GM10266 (cell line): ENCODE data around the gene ERP27.
A peak's percentile ranks its signal among the peaks of the same experiment; 100 is the strongest.

ENCODE experiments used
- DNase-seq: peaks from one replicate; pipeline ENCODE4 v3.0.0; 2012; ENCODE audit errors: extremely low spot score
- CTCF ChIP-seq: IDR thresholded peaks from 2 replicates; pipeline ENCODE4 v1.5.1; 2012; ENCODE audit warnings: mild to moderate bottlenecking, low read depth; ENCODE audit not compliant: control insufficient read depth, insufficient read depth; ENCODE audit errors: missing control alignments

The ERP27 gene

GRCh38 chr12:14968478-14968877 lies 30.1 kb upstream of the ERP27 start:
- TF ChIP-seq CTCF = no peak
- no peak for DNase-seq

- no peak for DNase-seq
- TF ChIP-seq CTCF = no peak
Measured at GRCh38 chr12:14965221-14965620, 26.9 kb upstream of the ERP27 start.

DNA sequence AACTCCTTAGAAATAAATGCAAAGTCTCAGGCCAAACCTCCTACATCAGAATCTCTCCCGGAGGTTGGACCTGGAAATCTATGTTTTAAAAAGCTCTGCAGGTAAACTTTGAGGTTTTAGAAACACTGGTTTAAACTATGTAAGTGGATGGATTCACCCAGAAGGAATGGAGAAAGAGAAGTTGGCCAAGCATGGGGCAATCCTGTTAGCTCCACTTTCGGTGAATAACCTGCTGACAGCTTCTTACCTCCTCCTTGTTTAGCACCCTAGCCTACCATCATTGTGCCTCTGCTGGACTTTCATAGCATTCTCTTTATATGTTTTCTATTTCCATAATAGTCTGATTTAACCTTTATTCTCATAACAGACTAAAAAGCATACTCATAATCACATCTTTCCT lies 26.1 kb upstream of the ERP27 start:
- DNase-seq = no peak
- TF ChIP-seq CTCF = no peak

- no peak for TF ChIP-seq CTCF
- no peak for DNase-seq
Measured at GRCh38 chr12:14963520-14963919, 25.2 kb upstream of the ERP27 start.

DNA sequence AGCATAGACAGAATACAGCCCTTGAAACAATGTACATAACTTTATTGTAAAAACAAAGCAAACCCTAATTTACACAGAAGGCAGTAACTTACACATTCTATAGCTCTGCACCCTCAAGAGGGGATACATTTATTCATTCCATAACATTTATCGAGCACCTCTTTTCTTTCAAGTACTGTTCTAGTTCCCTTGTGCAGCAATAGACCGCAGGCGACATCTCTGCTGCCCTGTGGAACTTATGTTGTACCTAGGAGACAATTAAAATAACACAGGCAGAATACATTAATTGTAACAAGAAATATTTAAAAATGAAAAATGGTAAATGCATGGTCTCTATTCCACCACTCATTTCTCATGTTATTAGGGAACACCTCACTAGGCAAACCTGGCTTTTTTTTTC lies 24.5 kb upstream of the ERP27 start:
- DNase-seq = no peak
- TF ChIP-seq CTCF = no peak

- DNase-seq = no peak
- TF ChIP-seq CTCF = no peak
Measured at GRCh38 chr12:14962153-14962539, 23.8 kb upstream of the ERP27 start.

DNA sequence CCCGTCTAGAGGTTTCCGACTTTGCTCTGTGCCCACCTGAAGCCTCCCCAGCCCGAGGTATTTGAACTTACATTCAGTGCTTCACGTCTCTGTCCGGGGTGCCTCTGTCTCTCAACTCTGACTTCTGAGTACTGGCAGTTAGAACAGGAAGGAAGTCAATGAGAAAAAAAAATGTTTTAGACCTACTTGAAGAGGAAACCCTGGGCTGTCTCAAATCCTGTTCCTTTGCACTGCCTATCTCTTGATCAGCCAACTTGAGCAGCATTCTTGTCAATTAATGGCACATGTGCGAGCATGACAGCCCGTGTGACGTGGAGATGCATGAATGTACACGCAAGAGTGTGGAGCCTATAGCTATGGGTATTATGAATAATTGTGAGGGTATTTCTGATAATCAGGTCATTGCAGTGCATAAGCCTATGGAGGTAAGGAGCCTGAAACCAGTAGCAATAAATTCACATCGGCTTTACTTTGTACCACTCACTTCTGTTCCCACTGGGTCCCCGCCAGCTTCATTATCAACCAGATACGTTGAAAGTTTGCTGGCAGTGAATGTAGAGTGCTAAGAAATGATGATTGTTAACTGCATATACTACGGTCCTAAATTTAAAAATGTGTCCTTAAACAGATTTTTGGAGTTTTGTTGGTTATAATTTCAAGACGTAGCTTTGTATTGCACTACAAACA lies 23.3 kb upstream of the ERP27 start, which contains the start of gene ARHGDIB:
TSS of gene ARHGDIB (minus strand) at position 136 of the 687 bp plus-strand sequence. CDS start 10,889 bp downstream, outside the sequence.
- no peak for TF ChIP-seq CTCF
- DNase-seq = peak; percentile 44
